Stimulated activated naive B cell treated with anti-CD40 and anti-IgM and Interleukin-4, amounts not matched to agents 10 μg/mL and 1 μg/mL and 100 μg/mL, for 72 hours (primary cell): ENCODE results near the gene SLC26A8.
"Not testable (repeated sequence)": the region's sequence is repeated elsewhere in the genome, so short reads cannot be mapped to it uniquely, and the experiment has no call there.

Experiments used
- ATAC-seq, 2 donors: fragments of 150-1000 bp; cut with Tn5 transposase; replicated peaks; 2 replicates each; pipeline ENCODE4 v1.10.0; 2021; ENCODE audit warnings: moderate library complexity in 1 of 2
- DNase-seq: peaks from one replicate; pipeline ENCODE4 v3.0.0; 2021
- H3K27ac Mint-ChIP-seq: one replicate; pipeline ENCODE4 v1.8.0; 2022; ENCODE audit warnings: mild to moderate bottlenecking, mixed read lengths
- H3K27me3 Mint-ChIP-seq, 2 donors: one replicate each; pipeline ENCODE4 v1.8.0; 2022; ENCODE audit warnings: mixed read lengths in 2 of 2
- H3K36me3 Mint-ChIP-seq, 2 donors: one replicate each; pipeline ENCODE4 v1.8.0; 2022; ENCODE audit warnings: mixed read lengths in 2 of 2, mild to moderate bottlenecking in 1 of 2
- H3K4me1 Mint-ChIP-seq, 2 donors: one replicate each; pipeline ENCODE4 v1.8.0; 2022; ENCODE audit warnings: mixed read lengths in 2 of 2, mild to moderate bottlenecking in 1 of 2
- H3K4me3 Mint-ChIP-seq, 2 donors: one replicate each; pipeline ENCODE4 v1.8.0; 2022; ENCODE audit warnings: mild to moderate bottlenecking in 2 of 2, mixed read lengths in 2 of 2, moderate library complexity in 1 of 2
- H3K9me3 Mint-ChIP-seq, 2 donors: one replicate each; pipeline ENCODE4 v1.8.0; 2022; ENCODE audit warnings: mixed read lengths in 2 of 2, mild to moderate bottlenecking in 1 of 2

Gene SLC26A8

GRCh38 chr6:35967076-35967774, 57.2 kb downstream of the SLC26A8 start:
- no peak overlapping the region for H3K27ac Mint-ChIP-seq
- H3K9me3 Mint-ChIP-seq, result no peaks in the 10 kb centered on the region
- no peaks in the 10 kb centered on the region for H3K36me3 Mint-ChIP-seq
- no peaks in the 10 kb centered on the region for H3K4me1 Mint-ChIP-seq
- ATAC-seq, result no peak
- no peak for DNase-seq
- H3K27me3 Mint-ChIP-seq, result peaks cover 4 to 12% of the 10 kb centered on the region in 2 donors
- no peak overlapping the region for H3K4me3 Mint-ChIP-seq

DNA sequence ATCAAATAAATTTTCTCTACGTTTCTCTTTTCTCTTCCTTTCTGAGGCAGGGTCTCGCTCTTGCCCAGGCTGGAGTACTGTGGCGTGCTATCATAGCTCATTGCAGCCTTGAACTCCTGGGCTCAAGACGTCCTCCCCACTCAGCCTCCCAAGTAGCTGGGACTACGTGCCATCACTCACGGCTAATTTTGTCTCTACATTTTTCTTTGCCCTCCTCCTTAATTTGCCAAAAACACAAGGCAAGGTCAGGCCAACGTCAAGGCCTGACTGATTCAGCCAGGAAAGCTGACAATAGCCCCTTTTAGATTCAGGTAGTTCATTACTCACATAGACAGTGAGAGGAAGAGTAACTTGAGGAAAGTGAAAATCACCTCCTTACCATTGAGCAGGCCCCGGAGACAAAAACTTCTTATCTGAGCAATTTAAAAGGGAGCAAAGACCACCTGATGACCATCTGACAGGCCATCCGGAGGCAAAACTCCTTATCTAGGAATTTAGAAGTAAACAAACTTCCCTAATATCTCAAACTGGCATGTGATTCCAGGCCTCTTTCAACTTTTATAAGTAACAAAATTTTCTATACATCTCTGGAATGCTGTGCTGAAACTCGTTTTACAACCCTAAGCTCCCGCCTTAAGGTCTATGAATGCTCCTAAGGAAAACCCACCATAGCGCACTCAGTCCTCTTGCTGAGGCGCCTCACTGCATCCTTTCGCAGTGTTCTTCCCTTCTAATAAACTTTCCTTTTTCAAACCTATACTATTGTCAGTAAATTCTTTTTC, 61.5 kb downstream of the SLC26A8 start:
- peaks cover 8 to 17% of the 10 kb centered on the region in 2 donors for H3K27me3 Mint-ChIP-seq
- no peaks in the 10 kb centered on the region for H3K9me3 Mint-ChIP-seq
- ATAC-seq (no peak), DNase-seq (no peak)
- no peaks in the 10 kb centered on the region for H3K36me3 Mint-ChIP-seq
- no peak overlapping the region for H3K4me3 Mint-ChIP-seq
- no peak overlapping the region for H3K27ac Mint-ChIP-seq
- no peaks in the 10 kb centered on the region for H3K4me1 Mint-ChIP-seq

DNA sequence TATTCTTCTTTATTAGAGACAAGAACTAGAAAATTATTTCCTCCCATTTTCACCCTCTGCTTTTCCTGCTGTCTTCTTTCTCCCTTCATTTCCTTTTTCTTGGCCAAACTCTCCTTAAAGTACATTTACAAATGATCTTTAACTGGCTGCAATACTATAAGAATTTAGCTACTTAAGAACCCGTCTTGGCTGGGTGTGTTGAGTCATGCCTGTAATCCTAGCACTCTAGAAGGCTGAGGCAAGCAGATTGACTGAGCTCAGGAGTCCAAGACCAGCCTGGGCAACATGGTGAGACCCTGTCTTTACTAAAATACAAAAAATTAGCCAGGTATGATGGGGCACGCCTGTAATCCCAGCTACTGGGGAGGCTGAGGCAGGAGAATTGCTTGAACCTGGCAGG, 64.3 kb downstream of the SLC26A8 start:
- H3K27ac Mint-ChIP-seq, result no peak overlapping the region
- no peak for DNase-seq

DNA sequence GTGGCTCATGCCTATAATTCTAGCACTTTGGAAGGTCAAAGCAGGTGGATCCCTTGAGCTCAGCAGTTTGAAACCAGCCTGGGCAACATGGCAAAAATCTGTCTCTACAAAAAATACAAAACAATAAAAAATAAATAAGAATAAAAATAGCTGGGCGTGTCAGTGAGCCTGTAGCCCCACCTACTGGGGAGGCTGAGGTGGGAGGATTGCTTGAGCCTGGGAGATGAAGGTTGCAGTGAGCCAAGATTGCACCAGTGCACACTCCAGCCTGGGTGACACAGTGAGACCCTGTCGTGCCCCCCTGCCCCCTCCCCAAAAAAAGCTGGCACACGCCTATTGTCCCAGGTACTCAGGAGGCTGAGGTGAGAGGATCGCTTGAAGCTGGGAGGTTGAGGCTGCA, 68.5 kb downstream of the SLC26A8 start:
- H3K27ac Mint-ChIP-seq, result no peak overlapping the region
- DNase-seq (no peak), ATAC-seq (no peak)
- H3K27me3 Mint-ChIP-seq, result peaks cover 10 to 11% of the 10 kb centered on the region in 2 donors
- no peak overlapping the region for H3K4me3 Mint-ChIP-seq
- peaks cover 0 to 2% of the 10 kb centered on the region in 2 donors for H3K4me1 Mint-ChIP-seq
- no peaks in the 10 kb centered on the region for H3K9me3 Mint-ChIP-seq
- no peaks in the 10 kb centered on the region for H3K36me3 Mint-ChIP-seq

More for the DNA sequence above, 64.3 kb downstream of the SLC26A8 start:
- H3K27me3 Mint-ChIP-seq, result peaks cover 11 to 14% of the 10 kb centered on the region in 2 donors
- H3K4me3 Mint-ChIP-seq, result no peak overlapping the region
- no peaks in the 10 kb centered on the region for H3K9me3 Mint-ChIP-seq
- no peak for ATAC-seq
- no peaks in the 10 kb centered on the region for H3K36me3 Mint-ChIP-seq
- H3K4me1 Mint-ChIP-seq, result no peaks in the 10 kb centered on the region

GRCh38 chr6:35955521-35955920, 68.9 kb downstream of the SLC26A8 start:
- DNase-seq, result no peak
- H3K36me3 Mint-ChIP-seq, result no peaks in the 10 kb centered on the region
- no peaks in the 10 kb centered on the region for H3K9me3 Mint-ChIP-seq
- no peak for ATAC-seq
- peaks cover 0 to 2% of the 10 kb centered on the region in 2 donors for H3K4me1 Mint-ChIP-seq
- H3K4me3 Mint-ChIP-seq, result no peak overlapping the region
- H3K27me3 Mint-ChIP-seq, result peaks cover 10 to 11% of the 10 kb centered on the region in 2 donors
- H3K27ac Mint-ChIP-seq, result no peak overlapping the region

DNA sequence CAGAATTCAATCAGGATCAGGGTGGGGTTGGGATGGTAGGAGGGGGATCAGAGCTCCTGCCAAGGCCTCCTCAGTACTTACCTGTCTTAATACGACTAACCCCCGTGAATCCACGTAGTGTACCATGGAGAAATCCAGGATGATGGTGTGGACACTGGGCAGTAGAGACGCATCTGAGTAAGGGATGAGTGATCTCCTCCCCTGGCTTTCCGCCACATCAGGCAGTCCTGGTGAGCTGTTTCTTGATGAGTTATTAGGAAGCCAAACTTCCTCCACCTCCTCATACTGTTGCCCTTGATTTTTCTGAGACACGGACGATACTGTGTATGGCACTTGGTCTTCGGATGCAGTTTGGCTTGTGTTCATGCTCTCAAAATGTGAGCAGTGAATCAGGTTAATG, 69.4 kb downstream of the SLC26A8 start:
- no peaks in the 10 kb centered on the region for H3K36me3 Mint-ChIP-seq
- no peaks in the 10 kb centered on the region for H3K9me3 Mint-ChIP-seq
- H3K4me1 Mint-ChIP-seq, result peaks cover 0 to 2% of the 10 kb centered on the region in 2 donors
- H3K27me3 Mint-ChIP-seq, result peaks cover 7 to 11% of the 10 kb centered on the region in 2 donors
- no peak overlapping the region for H3K27ac Mint-ChIP-seq
- no peak for DNase-seq
- ATAC-seq, result no peak
- H3K4me3 Mint-ChIP-seq, result no peak overlapping the region

DNA sequence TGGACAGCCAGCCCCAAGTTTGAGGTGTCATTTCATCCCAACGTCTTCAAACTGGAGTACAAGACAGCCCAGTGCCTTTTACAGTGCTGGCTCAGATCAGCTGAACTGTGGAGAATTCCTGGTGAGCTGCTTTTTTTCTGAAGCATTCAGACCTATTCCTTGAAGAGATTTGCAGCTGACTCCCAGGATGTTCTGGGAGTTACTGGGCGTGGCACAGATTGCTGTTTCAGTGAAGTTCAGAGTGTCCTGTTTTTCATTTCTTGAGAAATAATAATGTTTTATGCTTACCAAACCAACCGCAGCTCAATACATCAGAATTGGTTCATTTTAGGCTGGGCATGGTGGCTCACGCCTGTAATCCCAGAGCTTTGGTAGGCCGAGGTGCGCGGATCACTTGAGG, 70.1 kb downstream of the SLC26A8 start:
- ATAC-seq, result no peak
- Mint-ChIP-seq H3K9me3 (no peaks in the 10 kb centered on the region), H3K4me1 (peaks cover 0 to 2% of the 10 kb centered on the region in 2 donors), H3K36me3 (no peaks in the 10 kb centered on the region), H3K4me3 (no peak overlapping the region), H3K27ac (no peak overlapping the region), H3K27me3 (peaks cover 6 to 11% of the 10 kb centered on the region in 2 donors)
- no peak for DNase-seq

- no peak overlapping the region for H3K4me3 Mint-ChIP-seq
- DNase-seq (no peak), ATAC-seq (no peak)
- peaks cover 0 to 2% of the 10 kb centered on the region in 2 donors for H3K4me1 Mint-ChIP-seq
- no peaks in the 10 kb centered on the region for H3K27me3 Mint-ChIP-seq
- no peak overlapping the region for H3K27ac Mint-ChIP-seq
- no peaks in the 10 kb centered on the region for H3K9me3 Mint-ChIP-seq
- no peaks in the 10 kb centered on the region for H3K36me3 Mint-ChIP-seq
Observed at GRCh38 chr6:35948725-35949124, 75.7 kb downstream of the SLC26A8 start.

- no peak overlapping the region for H3K27ac Mint-ChIP-seq
- no peak for ATAC-seq
- no peaks in the 10 kb centered on the region for H3K27me3 Mint-ChIP-seq
- no peak for DNase-seq
- peaks cover 4 to 5% of the 10 kb centered on the region in 2 donors for H3K9me3 Mint-ChIP-seq
- H3K4me3 Mint-ChIP-seq, result no peak overlapping the region
- H3K4me1 Mint-ChIP-seq, result no peaks in the 10 kb centered on the region
- H3K36me3 Mint-ChIP-seq, result peaks cover 0 to 5% of the 10 kb centered on the region in 2 donors
Observed at GRCh38 chr6:35945650-35946025, 78.8 kb downstream of the SLC26A8 start.

- ATAC-seq (no peak), DNase-seq (no peak)
- H3K36me3 Mint-ChIP-seq, result peaks cover 6 to 12% of the 10 kb centered on the region in 2 donors
- H3K9me3 Mint-ChIP-seq, result peaks cover 9 to 12% of the 10 kb centered on the region in 2 donors
- H3K27ac Mint-ChIP-seq, result no peak overlapping the region
- no peaks in the 10 kb centered on the region for H3K4me1 Mint-ChIP-seq
- H3K4me3 Mint-ChIP-seq, result no peak overlapping the region
- no peaks in the 10 kb centered on the region for H3K27me3 Mint-ChIP-seq
Observed at GRCh38 chr6:35943390-35943789, 81.1 kb downstream of the SLC26A8 start.

GRCh38 chr6:35942355-35942754, 82.1 kb downstream of the SLC26A8 start:
- H3K36me3 Mint-ChIP-seq, result peaks cover 6 to 12% of the 10 kb centered on the region in 2 donors
- no peaks in the 10 kb centered on the region for H3K27me3 Mint-ChIP-seq
- H3K27ac Mint-ChIP-seq, result no peak overlapping the region
- H3K9me3 Mint-ChIP-seq, result peaks cover 9 to 12% of the 10 kb centered on the region in 2 donors
- ATAC-seq (no peak), DNase-seq (no peak)
- H3K4me3 Mint-ChIP-seq, result no peak overlapping the region
- no peaks in the 10 kb centered on the region for H3K4me1 Mint-ChIP-seq

GRCh38 chr6:35941170-35941569, 83.3 kb downstream of the SLC26A8 start:
- not testable (repeated sequence) for H3K27me3 Mint-ChIP-seq, H3K4me1 Mint-ChIP-seq, H3K27ac Mint-ChIP-seq, DNase-seq, ATAC-seq, H3K4me3 Mint-ChIP-seq
- Mint-ChIP-seq H3K36me3 (peaks cover 6 to 15% of the 10 kb centered on the region in 2 donors), H3K9me3 (peaks cover 12% of the 10 kb centered on the region in 2 donors)

DNA sequence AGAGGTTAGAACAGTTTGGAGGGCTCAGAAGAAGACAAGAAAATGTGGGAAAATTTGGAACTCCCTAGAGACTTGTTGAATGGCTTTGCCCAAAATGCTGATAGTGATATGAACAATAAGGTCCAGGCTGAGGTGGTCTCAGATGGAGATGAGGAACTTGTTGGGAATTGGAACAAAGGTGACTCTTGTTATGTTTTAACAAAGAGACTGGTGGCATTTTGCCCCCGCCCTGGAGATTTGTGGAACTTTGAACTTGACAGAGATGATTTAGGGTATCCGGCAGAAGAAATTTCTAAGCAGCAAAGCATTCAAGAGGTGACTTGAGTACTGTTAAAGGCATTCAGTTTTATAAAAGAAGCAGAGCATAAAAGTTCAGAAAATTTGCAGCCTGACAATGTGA, 84.4 kb downstream of the SLC26A8 start:
- Mint-ChIP-seq H3K9me3 (peaks cover 12% of the 10 kb centered on the region in 2 donors), H3K36me3 (peaks cover 8 to 15% of the 10 kb centered on the region in 2 donors), H3K27me3 (peaks cover 6 to 11% of the 10 kb centered on the region in 2 donors)
- not testable (repeated sequence) for ATAC-seq, H3K4me3 Mint-ChIP-seq, H3K4me1 Mint-ChIP-seq, H3K27ac Mint-ChIP-seq, DNase-seq

- peaks cover 7 to 11% of the 10 kb centered on the region in 2 donors for H3K27me3 Mint-ChIP-seq
- not testable (repeated sequence) for H3K4me1 Mint-ChIP-seq, H3K27ac Mint-ChIP-seq, ATAC-seq, H3K4me3 Mint-ChIP-seq, DNase-seq
- H3K9me3 Mint-ChIP-seq, result peaks cover 12% of the 10 kb centered on the region in 2 donors
- H3K36me3 Mint-ChIP-seq, result peaks cover 8 to 15% of the 10 kb centered on the region in 2 donors
Observed at GRCh38 chr6:35939259-35939658, 85.2 kb downstream of the SLC26A8 start.
